Sigmoid colon (tissue), 4 donors: ENCODE results near the gene FREY1.

Source experiments
- CTCF ChIP-seq, 4 experiments: fragments of 450-650 bp in 3 of 4; fragments of 200-600 bp in 1 of 4; IDR thresholded peaks; one replicate each; pipeline ENCODE4 v1.5.1; 2016 to 2019; ENCODE audit warnings: antibody characterized with exemption in 4 of 4, mild to moderate bottlenecking in 3 of 4, moderate library complexity in 2 of 4
- EP300 ChIP-seq, 4 donors: sonication (generic); formaldehyde crosslinking; IDR thresholded peaks; one replicate each; pipeline ENCODE4 v1.6.1; 2017; ENCODE audit warnings: antibody characterized with exemption in 4 of 4
- POLR2A ChIP-seq, 2 donors: fragments of 450-650 bp; IDR thresholded peaks; one replicate each; pipeline ENCODE4 v1.6.1; 2016; ENCODE audit warnings: antibody characterized with exemption in 2 of 2, mild to moderate bottlenecking in 2 of 2, moderate library complexity in 2 of 2
- POLR2AphosphoS5 ChIP-seq, 4 donors: sonication (generic); formaldehyde crosslinking; IDR thresholded peaks; one replicate each; pipeline ENCODE4 v1.6.1; 2017; ENCODE audit warnings: antibody characterized with exemption in 4 of 4

- no peak for TF ChIP-seq POLR2A (IDR thresholded peaks at IDR 0.05)
- TF ChIP-seq POLR2AphosphoS5 (IDR thresholded peaks at IDR 0.05): no peak
- no peak for TF ChIP-seq CTCF (IDR thresholded peaks at IDR 0.05)
- no peak for TF ChIP-seq EP300 (IDR thresholded peaks at IDR 0.05)
Measured at GRCh38 chr11:45894555-45895247, 12.4 kb downstream of the FREY1 start.
